DMS153 (cell line): ENCODE results near the gene TMEM87B.
"Not testable (repeated sequence)": the region's sequence is repeated elsewhere in the genome, so short reads cannot be mapped to it uniquely, and the experiment has no call there.

Source experiments
- DNase-seq: peaks from one replicate; lab custom pipeline; 2025; lab: John Stamatoyannopoulos, UW

The TMEM87B gene

DNA sequence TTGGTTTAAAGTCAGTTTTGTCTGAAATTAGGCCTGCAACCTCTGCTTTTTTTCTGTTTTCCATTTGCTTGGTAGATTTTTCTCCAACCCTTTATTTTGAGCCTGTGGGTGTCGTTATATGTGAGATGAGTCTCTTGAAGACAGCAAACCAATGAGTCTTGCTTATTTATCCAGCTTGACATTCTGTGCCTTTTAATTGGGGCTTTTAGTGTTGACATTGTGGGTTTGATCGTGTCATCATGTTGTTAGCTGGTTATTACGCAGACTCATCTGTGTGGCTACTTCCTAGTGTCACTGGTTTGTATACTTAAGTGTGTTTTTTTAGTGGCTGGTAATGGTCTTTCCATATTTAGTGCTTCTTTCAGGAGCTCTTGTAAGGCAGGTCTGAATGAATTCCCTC lies 18.8 kb downstream of the TMEM87B start:
- DNase-seq, result no peak

GRCh38 chr2:112074506-112074905 lies 19.4 kb downstream of the TMEM87B start:
- no peak for DNase-seq

DNA sequence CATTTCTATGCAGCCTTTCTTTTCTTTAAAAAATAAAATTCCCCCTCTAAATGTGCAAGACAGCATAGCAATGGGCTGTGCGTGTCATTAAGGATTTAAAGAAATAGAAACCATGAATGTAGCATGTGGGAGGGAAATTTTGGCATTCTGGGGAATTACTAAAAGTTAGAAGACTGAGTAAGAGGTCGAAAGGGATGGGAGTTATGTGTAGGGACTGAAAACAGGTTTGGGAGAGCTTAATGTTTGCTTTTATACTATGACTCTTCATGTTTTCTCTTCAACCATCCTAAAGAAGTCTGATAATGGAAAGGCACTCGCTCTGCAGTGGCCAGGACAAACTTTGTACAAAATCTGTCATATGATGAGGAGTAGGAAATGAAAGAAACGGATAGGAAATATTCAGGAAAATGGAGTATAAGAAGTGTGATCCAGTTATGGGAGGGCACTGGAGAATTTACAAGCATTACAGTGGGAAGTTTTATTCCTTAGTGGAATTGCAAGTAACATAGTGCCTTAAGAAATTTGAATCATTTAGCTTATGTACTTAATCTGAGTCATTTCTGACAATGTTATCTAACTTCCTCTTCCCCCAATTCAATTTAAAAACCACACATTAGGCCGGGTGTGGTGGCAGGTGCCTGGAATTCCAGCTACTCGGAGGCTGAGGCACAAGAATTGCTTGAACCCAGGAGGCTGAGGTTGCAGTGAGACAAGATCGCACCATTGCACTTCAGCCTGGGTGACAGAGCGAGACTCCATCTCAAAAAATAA lies 20.6 kb downstream of the TMEM87B start:
- DNase-seq, result no peak

DNA sequence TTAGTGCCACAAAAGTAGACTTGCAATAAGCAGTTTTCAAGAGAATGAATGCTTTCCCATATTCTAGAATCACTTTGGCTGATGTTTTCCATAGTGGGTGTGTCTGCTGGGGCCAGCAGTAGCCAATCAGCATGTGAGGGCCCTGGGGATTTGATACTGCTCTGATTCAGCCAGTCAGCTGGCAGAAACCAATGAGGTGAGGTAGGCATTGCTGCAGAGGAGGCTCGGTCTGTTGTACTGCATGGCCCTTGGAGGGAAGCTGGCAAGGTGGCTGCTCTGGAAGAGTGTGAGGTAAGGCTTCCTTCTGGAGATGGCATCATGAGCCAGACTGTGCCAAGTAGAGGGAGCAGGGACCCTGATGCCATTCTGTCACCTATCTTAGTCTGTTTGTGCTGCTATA lies 22.7 kb downstream of the TMEM87B start:
- DNase-seq, result no peak

- no peak for DNase-seq
These were observed 26.2 kb downstream of the TMEM87B start for GRCh38 chr2:112081262-112081661.

- no peak for DNase-seq
These were observed 29.8 kb downstream of the TMEM87B start for GRCh38 chr2:112084689-112085374.

GRCh38 chr2:112085375-112085730 lies 30.3 kb downstream of the TMEM87B start:
- DNase-seq, result no peak

- DNase-seq, result no peak
These were observed 31.0 kb downstream of the TMEM87B start for GRCh38 chr2:112085916-112086669.

DNA sequence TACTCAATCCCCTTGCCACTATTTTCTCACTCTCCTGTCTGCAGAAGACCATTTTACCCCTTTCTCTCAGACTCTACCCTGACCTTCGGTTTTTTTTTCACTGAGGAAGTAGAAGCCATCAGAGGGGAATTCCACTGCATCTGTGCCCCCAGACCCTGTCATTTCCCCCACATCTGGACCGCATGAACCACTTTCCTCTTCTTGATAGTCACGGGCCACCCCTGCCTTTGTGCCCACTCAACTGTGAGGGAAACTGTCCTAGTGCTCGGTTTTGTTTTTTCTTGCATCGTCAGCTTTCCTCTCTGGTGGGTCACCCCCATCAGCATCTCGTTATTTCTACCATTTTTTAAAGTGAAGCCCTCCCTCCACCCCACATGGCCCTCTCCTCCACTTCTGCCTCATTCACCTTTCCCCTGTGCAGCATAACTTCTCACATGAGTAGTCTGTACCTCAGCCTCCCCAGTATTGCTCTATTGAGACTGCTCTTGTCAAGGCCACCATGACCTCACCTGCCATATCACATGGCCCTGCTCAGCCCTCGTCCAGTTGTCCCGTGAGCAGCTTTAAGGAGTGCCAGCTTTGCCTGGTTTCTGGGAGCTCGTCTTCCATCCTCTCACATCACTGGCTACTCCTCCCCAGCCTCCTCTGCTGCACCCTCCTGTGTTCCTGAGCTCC lies 32.4 kb downstream of the TMEM87B start:
- no peak for DNase-seq

GRCh38 chr2:112089375-112089774 lies 34.3 kb downstream of the TMEM87B start:
- DNase-seq, result no peak

DNA sequence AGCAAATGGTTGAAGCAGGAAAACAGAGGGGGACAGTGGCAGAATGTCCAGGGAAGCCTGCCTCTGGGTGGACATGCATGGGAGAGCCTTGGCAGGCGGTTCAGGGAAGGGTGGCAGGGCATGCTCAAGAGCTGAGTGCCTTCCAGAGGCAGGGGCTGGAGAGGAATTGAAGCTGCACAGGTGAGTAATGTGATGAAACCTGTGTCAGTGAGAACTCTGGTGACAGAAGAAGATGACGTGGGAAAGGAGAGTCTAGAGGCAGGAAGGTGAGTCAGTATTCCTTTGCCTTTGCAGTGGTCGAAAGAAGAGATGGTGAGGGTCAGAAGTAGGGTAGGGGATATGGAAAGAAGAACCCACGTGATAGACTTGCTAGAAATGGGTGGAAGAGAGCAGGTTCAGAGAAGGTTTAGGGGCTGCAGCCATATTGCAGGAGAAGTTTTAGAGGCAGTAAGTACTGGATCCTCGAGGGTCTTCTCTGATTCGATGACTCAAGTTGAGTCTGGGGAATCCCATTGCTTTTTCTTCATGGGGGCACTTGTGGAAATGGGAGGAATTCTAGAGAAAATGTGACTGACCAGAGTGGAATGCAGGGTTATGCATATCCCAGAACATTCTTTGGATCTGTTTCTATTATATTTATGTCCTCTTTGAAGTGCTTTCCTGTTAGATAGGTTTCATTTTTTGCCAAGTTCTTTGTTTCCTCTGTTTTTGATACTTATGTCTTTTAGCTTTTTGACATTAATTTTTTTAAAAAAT lies 37.4 kb downstream of the TMEM87B start:
- no peak for DNase-seq

DNA sequence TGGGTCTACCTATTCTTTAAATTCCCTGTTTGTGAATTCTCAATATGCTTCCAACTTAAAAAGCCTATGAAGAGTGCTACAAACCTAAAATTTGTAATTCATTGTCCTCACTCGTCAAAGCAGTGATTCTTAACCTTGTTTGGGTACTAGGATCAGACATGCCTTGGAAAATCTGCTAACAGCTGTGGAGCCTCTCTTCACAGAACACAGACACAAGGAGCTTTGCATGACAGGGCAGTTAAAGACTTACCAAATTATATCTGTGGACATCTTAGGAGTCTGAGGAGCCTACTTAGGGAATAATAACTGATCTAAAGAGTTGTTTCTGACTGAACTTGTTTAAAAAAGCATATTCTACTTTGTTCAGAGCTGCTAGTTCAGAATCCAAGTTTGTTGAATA lies 38.1 kb downstream of the TMEM87B start:
- DNase-seq, result no peak

- no peak for DNase-seq
These were observed 40.6 kb downstream of the TMEM87B start for GRCh38 chr2:112095681-112096080.

DNA sequence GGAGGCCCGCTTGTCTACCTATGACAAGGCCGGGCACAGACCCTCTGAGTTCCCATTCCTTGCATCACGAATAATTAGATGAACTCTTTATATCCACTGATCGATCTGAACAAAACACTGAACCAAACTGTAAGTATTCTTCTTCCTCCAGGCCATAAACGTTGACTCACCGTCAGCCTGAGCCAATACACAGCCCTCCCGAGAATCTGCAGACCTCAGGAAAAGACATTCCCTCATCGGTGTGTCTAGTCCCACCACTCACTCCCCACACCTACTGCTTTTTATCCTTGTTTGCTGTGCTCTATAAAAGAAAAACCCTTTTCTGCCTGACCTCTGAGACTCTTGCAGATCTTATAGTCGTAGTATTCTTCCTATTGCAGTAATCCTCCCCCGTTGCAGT lies 41.0 kb downstream of the TMEM87B start:
- DNase-seq, result no peak

- no peak for DNase-seq
These were observed 53.2 kb downstream of the TMEM87B start for GRCh38 chr2:112108178-112108832.

GRCh38 chr2:112109278-112109677 lies 54.2 kb downstream of the TMEM87B start:
- DNase-seq, result no peak

GRCh38 chr2:112110966-112111365 lies 55.9 kb downstream of the TMEM87B start:
- DNase-seq, result no peak

DNA sequence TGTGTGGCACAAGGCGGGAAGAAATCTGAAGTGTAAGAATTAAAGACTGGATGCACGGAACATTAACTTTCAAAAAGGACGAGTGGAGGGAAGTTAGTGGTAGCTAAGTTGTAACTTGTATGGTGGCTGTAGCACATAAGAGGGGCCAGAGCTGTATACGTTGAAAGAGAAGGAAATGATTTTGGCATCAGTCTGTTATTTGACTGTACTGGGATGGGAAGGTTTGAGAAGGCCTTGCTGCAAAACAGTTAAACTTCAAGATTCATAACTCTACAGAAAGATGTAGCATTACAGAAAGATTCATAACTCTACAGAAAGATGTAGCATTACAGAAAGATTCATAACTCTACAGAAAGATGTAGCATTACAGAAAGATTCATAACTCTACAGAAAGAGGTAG lies 58.3 kb downstream of the TMEM87B start:
- DNase-seq, result not testable (repeated sequence)

DNA sequence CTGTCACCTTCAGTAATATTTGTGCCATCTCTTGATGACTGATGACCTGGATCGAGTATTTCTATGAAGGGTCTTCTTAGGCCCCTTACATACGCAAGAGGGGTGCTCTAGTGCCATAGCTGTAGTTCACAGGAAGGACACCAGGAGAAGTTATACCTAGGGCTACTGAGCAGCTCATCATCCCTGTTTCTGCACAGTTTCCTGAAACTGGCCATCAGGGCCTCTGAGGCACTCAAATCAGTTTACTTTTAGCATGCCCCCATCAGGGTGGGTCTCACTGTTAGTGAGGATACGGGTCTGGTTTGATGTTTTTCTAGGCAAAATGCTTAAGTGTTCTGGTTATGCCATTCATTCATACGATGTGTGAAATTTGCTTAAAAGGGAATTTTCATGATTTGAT lies 63.1 kb downstream of the TMEM87B start:
- DNase-seq, result no peak

DNA sequence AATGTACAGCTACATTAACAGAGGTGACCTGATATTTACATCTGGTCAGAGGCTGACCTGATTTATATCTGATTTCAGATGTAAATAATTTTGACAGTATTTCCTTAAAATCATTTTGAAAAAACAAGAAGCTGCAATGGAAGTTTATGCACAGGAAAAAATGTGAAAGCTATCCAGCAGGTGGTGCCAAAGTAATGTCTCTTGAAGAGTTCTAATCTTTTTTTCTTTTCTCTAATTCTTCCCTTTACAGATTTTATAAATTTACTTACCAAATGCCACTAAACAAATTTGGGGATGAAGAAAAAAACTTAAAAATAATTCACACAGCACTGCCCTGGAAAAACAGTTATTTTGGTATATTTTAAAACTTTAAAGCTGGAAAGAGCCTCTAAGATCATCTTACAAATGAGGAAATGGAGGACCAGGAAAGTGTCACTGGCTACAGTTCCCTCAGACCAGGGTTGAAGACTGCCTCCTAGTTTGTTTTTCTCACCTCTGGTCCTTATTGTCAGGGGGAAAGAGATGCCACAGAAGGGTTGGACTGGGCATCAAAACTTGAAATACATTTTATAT lies 66.7 kb downstream of the TMEM87B start:
- DNase-seq, result no peak

GRCh38 chr2:112129060-112129459 lies 74.0 kb downstream of the TMEM87B start:
- DNase-seq, result no peak
